ENCODE data around the gene MACROD2.
"Not testable (repeated sequence)": the region's sequence is repeated elsewhere in the genome, so short reads cannot be mapped to it uniquely, and the experiment has no call there.

The MACROD2 gene

DNA sequence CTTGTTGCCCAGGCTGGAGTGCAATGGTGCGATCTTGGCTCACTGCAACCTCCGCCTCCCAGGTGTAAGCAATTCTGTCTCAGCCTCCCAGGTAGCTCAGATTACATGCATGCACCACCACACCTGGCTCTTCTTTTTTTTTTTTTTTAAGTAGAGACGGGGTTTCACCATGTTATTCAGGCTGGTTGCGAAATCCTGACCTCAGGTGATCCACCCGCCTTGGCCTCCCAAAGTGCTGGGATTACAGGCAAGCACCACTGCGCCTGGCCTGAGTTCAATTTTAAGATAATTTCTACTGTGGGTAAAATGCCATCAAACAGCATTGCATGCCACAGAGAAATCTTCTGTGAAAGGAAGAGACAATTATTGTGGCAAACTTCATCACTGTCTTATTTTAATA, 1944.8 kb downstream of the MACROD2 start:
- Histone ChIP-seq H3K9me3 (replicated peaks; ENCODE audit: low read length) (no peaks in the 10 kb centered on the region), H3K4me3 (ENCODE audit: low read length) (no peak overlapping the region), H3K27me3 (ENCODE audit: control insufficient read depth, insufficient read depth, low read length) (no peaks in the 10 kb centered on the region), H3K4me1 (ENCODE audit: control insufficient read depth, insufficient read depth, low read length) (no peaks in the 10 kb centered on the region), H3K36me3 (ENCODE audit: insufficient read depth, low read length) (no peaks in the 10 kb centered on the region), H3K4me2 (ENCODE audit: low read length) (no peak overlapping the region), H3K9ac (ENCODE audit: low read depth, low read length) (no peak overlapping the region)

DNA sequence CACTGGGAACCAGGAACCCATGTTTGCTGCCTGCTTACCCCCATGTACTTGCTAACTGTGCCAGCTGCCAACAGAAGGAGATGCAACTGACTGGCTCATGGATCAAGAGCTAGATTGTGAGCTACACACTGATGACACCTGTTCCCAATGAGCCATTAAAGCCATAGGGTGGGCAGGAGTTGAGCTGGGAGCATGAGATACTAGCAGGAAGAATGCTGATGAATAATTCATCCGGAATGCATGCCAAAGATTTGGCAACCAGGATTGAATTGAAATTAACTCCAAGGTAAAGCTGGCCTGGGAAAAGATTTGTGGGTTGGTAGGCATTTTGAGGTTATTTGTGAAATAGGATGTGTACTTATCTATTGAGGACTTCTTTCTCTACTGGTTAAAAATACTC, 1946.8 kb downstream of the MACROD2 start:
- no peak overlapping the region for H3K4me3 ChIP-seq (ENCODE audit: low read length)
- H3K27me3 ChIP-seq (ENCODE audit: control insufficient read depth, insufficient read depth, low read length), result no peaks in the 10 kb centered on the region
- H3K9me3 ChIP-seq (replicated peaks; ENCODE audit: low read length), result no peaks in the 10 kb centered on the region
- no peaks in the 10 kb centered on the region for H3K4me1 ChIP-seq (ENCODE audit: control insufficient read depth, insufficient read depth, low read length)
- H3K9ac ChIP-seq (ENCODE audit: low read depth, low read length), result no peak overlapping the region
- H3K4me2 ChIP-seq (ENCODE audit: low read length), result no peak overlapping the region
- no peaks in the 10 kb centered on the region for H3K36me3 ChIP-seq (ENCODE audit: insufficient read depth, low read length)

DNA sequence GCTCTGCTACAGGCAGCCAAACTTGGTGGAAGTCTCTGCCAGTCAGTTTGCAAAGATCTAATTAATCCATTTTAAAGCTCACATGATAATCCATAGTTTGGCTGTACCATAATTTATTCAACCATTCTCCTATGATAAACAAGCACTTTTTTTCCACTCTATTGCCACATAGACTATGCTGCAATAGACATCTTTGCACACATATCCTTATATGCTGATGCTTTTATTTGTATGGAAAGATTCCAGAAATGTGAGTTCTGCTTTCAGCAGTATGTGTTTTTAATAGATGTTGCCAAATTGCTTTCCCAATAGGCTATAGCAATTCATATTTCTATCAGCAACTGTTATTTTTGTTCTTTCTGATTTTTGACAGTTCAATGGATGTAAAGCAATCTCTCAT, 1950.0 kb downstream of the MACROD2 start:
- H3K27me3 ChIP-seq (ENCODE audit: control insufficient read depth, insufficient read depth, low read length), result no peaks in the 10 kb centered on the region
- no peak overlapping the region for H3K4me2 ChIP-seq (ENCODE audit: low read length)
- no peak overlapping the region for H3K4me3 ChIP-seq (ENCODE audit: low read length)
- H3K9ac ChIP-seq (ENCODE audit: low read depth, low read length), result no peak overlapping the region
- no peaks in the 10 kb centered on the region for H3K4me1 ChIP-seq (ENCODE audit: control insufficient read depth, insufficient read depth, low read length)
- no peaks in the 10 kb centered on the region for H3K36me3 ChIP-seq (ENCODE audit: insufficient read depth, low read length)
- no peaks in the 10 kb centered on the region for H3K9me3 ChIP-seq (replicated peaks; ENCODE audit: low read length)

DNA sequence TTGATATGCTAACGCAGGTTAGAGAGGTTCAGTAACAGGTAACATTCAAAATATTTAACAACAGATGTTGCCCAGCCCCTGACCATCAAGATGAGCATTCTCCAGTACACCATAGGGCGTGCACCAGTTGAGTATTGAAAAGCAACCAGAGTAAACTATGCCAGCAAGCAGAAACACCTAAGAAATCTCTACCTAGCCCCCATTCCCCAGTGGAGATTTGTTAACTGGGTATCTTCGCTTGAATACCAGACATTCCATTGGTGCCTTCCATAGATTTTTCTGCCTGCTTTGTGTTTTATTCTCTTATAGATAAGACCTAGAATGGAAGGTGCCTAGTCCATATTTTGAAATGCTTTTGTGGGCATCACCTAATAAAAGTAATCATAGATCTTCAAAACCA, 1954.1 kb downstream of the MACROD2 start:
- Histone ChIP-seq H3K27me3 (ENCODE audit: control insufficient read depth, insufficient read depth, low read length) (no peaks in the 10 kb centered on the region), H3K9me3 (replicated peaks; ENCODE audit: low read length) (no peaks in the 10 kb centered on the region), H3K4me1 (ENCODE audit: control insufficient read depth, insufficient read depth, low read length) (no peaks in the 10 kb centered on the region), H3K36me3 (ENCODE audit: insufficient read depth, low read length) (no peaks in the 10 kb centered on the region), H3K4me3 (ENCODE audit: low read length) (no peak overlapping the region), H3K9ac (ENCODE audit: low read depth, low read length) (no peak overlapping the region), H3K4me2 (ENCODE audit: low read length) (no peak overlapping the region)

DNA sequence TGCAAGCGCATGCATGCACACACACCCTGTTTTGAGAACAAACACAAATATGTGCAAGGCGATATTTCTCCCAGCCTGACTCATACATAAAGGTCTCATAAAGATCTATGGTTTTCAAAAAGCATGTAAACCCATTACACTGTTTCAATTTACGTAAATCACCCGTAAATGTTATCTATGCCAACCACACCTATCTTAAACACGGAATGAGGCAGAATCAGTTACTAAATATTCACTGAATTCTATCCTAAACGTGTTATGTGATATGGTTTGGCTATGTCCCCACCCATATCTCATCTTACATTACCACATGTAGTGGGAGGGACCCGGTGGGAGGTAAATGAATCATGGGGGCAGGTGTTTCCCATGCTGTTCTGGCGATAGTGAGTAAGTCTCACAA, 1956.3 kb downstream of the MACROD2 start:
- no peak overlapping the region for H3K4me2 ChIP-seq (ENCODE audit: low read length)
- H3K4me1 ChIP-seq (ENCODE audit: control insufficient read depth, insufficient read depth, low read length), result no peaks in the 10 kb centered on the region
- H3K4me3 ChIP-seq (ENCODE audit: low read length), result no peak overlapping the region
- no peaks in the 10 kb centered on the region for H3K27me3 ChIP-seq (ENCODE audit: control insufficient read depth, insufficient read depth, low read length)
- no peaks in the 10 kb centered on the region for H3K36me3 ChIP-seq (ENCODE audit: insufficient read depth, low read length)
- H3K9ac ChIP-seq (ENCODE audit: low read depth, low read length), result no peak overlapping the region
- no peaks in the 10 kb centered on the region for H3K9me3 ChIP-seq (replicated peaks; ENCODE audit: low read length)

DNA sequence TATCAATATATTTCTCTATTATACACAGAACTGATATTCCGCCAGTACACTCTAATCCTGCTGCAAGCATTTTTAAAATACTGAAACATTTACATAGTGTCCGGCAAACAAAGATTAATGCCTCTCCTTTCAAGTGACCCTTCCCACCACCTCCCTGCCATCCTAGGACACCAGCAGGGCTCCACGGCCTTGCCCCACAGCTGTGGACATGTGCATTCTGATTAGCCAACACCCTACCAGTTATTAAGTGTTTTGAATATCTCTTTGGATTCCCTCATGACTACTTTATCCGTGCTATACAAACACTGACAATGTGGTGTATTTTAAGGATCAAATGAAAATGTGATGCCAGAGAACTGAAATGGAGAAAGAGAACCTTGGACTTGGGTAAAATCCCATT, 1962.8 kb downstream of the MACROD2 start:
- Histone ChIP-seq H3K9me3 (replicated peaks; ENCODE audit: low read length) (no peaks in the 10 kb centered on the region), H3K36me3 (ENCODE audit: insufficient read depth, low read length) (no peaks in the 10 kb centered on the region), H3K9ac (ENCODE audit: low read depth, low read length) (no peak overlapping the region), H3K4me2 (ENCODE audit: low read length) (no peak overlapping the region), H3K4me1 (ENCODE audit: control insufficient read depth, insufficient read depth, low read length) (no peaks in the 10 kb centered on the region), H3K4me3 (ENCODE audit: low read length) (no peak overlapping the region), H3K27me3 (ENCODE audit: control insufficient read depth, insufficient read depth, low read length) (no peaks in the 10 kb centered on the region)

DNA sequence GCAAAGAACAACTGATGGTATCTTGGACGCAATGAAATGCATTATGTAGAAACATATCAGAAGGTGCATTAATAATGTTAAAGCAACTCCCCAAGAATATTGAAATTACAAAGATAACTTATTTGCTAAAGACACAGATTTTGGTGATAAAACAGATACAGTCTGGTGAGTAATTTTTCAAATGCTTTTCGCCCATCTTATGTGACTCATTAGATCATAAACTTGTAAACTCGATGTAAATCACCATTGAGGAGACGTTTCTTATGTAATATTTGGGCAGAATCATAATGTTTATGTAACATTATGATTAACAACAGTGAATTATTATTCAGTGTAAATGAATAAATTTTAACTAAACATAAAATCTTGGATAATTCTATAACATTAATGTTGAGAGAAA, 1969.8 kb downstream of the MACROD2 start:
- Histone ChIP-seq H3K9me3 (replicated peaks; ENCODE audit: low read length) (no peaks in the 10 kb centered on the region), H3K4me1 (ENCODE audit: control insufficient read depth, insufficient read depth, low read length) (no peaks in the 10 kb centered on the region), H3K36me3 (ENCODE audit: insufficient read depth, low read length) (no peaks in the 10 kb centered on the region), H3K27me3 (ENCODE audit: control insufficient read depth, insufficient read depth, low read length) (no peaks in the 10 kb centered on the region), H3K4me3 (ENCODE audit: low read length) (no peak overlapping the region), H3K9ac (ENCODE audit: low read depth, low read length) (no peak overlapping the region), H3K4me2 (ENCODE audit: low read length) (no peak overlapping the region)

DNA sequence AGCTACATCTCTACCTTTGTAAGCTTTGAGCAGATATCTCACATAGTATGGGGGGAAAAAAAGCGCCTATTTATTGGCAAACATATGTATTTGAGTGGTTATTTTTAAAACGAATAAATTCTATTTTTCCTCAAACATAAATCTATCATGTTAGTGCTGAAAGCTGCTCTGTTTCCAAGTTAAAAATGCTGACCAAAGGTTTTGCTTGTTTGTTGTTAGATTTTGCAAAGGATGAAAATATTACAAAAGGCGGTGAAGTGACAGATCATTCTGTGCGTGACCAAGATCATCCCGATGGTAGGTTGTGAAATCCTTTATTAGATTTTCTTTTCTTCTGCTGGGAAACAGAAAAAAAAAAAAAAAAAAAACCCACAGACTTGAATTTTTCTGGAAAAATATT, 1972.0 kb downstream of the MACROD2 start:
- Histone ChIP-seq H3K4me3 (ENCODE audit: low read length) (no peak overlapping the region), H3K4me2 (ENCODE audit: low read length) (no peak overlapping the region), H3K36me3 (ENCODE audit: insufficient read depth, low read length) (no peaks in the 10 kb centered on the region), H3K4me1 (ENCODE audit: control insufficient read depth, insufficient read depth, low read length) (no peaks in the 10 kb centered on the region), H3K27me3 (ENCODE audit: control insufficient read depth, insufficient read depth, low read length) (no peaks in the 10 kb centered on the region), H3K9ac (ENCODE audit: low read depth, low read length) (no peak overlapping the region), H3K9me3 (replicated peaks; ENCODE audit: low read length) (no peaks in the 10 kb centered on the region)

DNA sequence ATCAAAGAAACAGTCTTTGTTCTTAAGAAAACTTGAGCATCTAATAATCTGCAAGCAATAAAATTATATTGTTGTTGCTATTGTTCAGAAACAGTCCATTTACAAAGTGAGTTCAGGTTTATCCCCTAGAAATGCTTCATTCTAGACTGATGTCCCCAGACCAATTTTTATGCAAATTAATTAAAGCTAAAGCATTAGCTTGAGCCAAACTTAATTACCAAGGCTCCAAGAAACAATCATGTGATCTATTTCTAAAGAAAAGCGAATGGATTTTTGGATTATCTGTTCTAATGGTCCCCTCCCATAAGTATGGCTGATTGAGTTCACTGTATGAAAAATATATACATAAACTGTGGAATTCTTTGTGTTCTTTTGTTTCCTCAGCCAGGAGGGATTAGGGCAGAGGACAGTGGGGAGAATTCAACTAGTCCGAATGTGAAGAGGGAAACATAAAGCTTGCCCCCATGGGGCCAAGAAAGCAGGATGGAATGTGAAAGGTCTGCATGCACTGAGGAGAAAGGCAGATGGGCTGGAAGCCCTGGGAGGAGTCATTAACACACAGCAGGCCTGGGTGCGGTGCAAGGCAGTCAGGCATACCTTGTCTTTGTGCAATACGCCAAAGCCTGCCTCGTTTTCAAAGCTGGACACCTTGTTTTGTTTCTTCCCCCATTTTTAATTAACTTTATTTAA, 1980.9 kb downstream of the MACROD2 start:
- Histone ChIP-seq H3K27me3 (ENCODE audit: control insufficient read depth, insufficient read depth, low read length) (no peaks in the 10 kb centered on the region), H3K9me3 (replicated peaks; ENCODE audit: low read length) (no peaks in the 10 kb centered on the region), H3K4me1 (ENCODE audit: control insufficient read depth, insufficient read depth, low read length) (no peaks in the 10 kb centered on the region), H3K36me3 (ENCODE audit: insufficient read depth, low read length) (no peaks in the 10 kb centered on the region), H3K4me3 (ENCODE audit: low read length) (no peak overlapping the region), H3K9ac (ENCODE audit: low read depth, low read length) (no peak overlapping the region), H3K4me2 (ENCODE audit: low read length) (no peak overlapping the region)

DNA sequence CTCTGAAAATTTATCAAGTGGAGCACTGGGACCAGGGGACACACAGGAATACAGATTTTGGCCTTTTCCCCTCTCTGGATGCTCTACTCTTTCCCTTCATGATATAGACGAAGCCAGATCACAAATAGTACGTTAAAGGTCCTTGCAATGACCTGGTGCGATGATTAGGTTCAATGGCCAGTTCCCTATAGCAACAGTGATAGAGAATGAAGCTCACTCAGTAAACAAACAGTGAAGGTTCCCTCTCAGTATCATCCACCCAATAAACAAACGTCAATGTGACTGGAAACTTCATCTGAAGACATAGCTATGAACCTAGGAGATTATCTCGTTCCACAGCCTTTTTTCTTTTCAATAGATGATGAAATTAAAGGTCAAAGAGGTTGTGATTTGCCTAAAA, 1981.7 kb downstream of the MACROD2 start:
- H3K27me3 ChIP-seq (ENCODE audit: control insufficient read depth, insufficient read depth, low read length), result no peaks in the 10 kb centered on the region
- H3K4me2 ChIP-seq (ENCODE audit: low read length), result no peak overlapping the region
- no peaks in the 10 kb centered on the region for H3K9me3 ChIP-seq (replicated peaks; ENCODE audit: low read length)

DNA sequence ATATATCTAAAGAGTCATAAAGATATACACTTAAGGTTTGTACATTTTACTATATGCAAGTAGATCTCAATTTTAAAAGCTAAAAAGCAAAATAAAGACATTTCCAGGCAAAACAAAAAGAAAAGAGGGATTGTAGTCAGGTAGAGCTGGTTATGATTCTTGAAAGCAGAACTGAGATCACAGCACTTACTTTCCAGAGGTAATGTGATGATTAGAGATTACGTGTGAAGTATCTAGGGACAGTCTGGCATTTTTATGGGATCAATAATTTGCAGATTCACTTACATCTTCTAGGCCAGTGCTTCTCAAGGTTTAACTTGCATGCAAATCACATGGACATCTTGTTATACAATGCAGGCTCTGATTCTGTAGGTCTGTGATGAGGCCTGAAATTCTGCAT, 1982.4 kb downstream of the MACROD2 start:
- H3K4me3 ChIP-seq (ENCODE audit: low read length), result no peak overlapping the region
- H3K9me3 ChIP-seq (replicated peaks; ENCODE audit: low read length), result no peaks in the 10 kb centered on the region
- no peaks in the 10 kb centered on the region for H3K27me3 ChIP-seq (ENCODE audit: control insufficient read depth, insufficient read depth, low read length)
- no peak overlapping the region for H3K9ac ChIP-seq (ENCODE audit: low read depth, low read length)
- H3K36me3 ChIP-seq (ENCODE audit: insufficient read depth, low read length), result no peaks in the 10 kb centered on the region
- no peak overlapping the region for H3K4me2 ChIP-seq (ENCODE audit: low read length)
- no peaks in the 10 kb centered on the region for H3K4me1 ChIP-seq (ENCODE audit: control insufficient read depth, insufficient read depth, low read length)

More for the DNA sequence above, 1981.7 kb downstream of the MACROD2 start:
- Histone ChIP-seq H3K9ac (ENCODE audit: low read depth, low read length) (no peak overlapping the region), H3K4me3 (ENCODE audit: low read length) (no peak overlapping the region), H3K4me1 (ENCODE audit: control insufficient read depth, insufficient read depth, low read length) (no peaks in the 10 kb centered on the region), H3K36me3 (ENCODE audit: insufficient read depth, low read length) (no peaks in the 10 kb centered on the region)

DNA sequence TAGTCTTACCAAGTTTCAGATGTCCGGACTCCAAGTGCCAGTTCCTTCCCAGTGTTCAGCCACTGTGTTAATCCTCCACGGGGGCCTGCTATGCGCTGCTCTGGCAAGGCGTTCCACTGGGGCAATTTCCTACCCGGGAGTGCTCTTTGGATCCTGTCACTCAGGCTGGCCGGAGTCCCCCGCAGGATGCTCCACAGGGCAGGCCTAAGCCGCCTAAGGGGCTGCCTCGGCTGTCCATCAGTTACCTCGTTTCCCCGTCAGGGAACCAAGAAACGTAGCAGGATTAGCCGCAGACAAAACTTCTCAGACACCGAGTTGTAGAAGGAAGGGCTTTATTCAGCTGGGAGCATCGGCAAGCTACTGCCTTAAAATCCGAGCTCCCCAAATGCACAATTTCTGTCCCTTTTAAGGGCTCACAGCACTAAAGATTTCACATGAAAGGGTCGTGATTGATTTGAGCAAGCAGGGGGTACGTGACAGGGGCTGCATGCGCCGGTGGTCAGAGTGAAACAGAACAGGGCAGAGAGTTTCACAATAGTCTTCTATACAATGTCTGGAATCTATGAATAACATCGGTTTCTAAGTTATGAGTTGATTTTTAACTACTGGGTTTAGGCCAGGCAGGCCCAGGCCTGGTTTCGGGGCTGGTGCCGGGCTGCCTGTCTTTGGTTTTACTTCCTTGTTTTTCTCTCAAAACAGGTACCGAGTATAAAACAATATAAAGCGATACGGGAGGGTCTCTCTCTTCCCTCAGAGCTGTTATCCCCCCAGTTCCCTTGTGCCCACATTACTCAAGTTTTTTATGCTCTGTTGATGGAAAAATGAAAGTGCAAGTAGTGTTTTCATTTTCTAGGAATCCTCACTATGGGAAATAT, 1990.4 kb downstream of the MACROD2 start:
- not testable (repeated sequence) for H3K4me1 ChIP-seq (ENCODE audit: control insufficient read depth, insufficient read depth, low read length); H3K4me2 ChIP-seq (ENCODE audit: low read length); H3K27me3 ChIP-seq (ENCODE audit: control insufficient read depth, insufficient read depth, low read length); H3K4me3 ChIP-seq (ENCODE audit: low read length); H3K36me3 ChIP-seq (ENCODE audit: insufficient read depth, low read length); H3K9me3 ChIP-seq (replicated peaks; ENCODE audit: low read length); H3K9ac ChIP-seq (ENCODE audit: low read depth, low read length)

Measured in skeletal muscle satellite cell (primary cell).